ENCODE results near the gene RITA1.
A peak's percentile ranks its signal among the peaks of the same experiment; 100 is the strongest.
"Not testable (repeated sequence)": the region's sequence is repeated elsewhere in the genome, so short reads cannot be mapped to it uniquely, and the experiment has no call there.

The RITA1 gene

DNA sequence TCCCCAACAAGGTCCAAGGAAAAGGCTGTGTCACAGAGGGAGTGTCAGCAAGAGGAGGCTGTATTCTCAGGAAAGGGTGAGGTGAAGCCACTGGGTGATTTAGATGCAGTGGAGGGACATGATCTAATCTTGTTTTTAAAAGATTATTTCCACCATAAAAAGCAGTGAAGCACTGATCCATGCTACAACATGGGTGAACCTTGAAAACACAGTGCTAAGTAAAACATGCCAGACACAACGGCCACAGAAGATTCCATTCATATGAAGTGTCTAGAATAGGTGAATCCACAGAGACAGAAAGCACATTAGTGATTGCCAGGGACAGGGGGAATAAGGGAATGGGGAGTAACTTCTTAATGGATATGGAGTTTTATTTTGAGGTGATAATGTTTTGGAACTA is 12.8 kb downstream of the RITA1 start:
- Histone ChIP-seq H3K4me1 (peaks cover 13% of the 10 kb centered on the region), H4K20me1 (peaks cover 57% of the 10 kb centered on the region), H3K36me3 (no peaks in the 10 kb centered on the region), H3K4me2 (no peak overlapping the region), H3K4me3 (no peak overlapping the region), H3K27me3 (peaks cover 14% of the 10 kb centered on the region), H3K27ac (no peak overlapping the region), H3K9ac (no peak overlapping the region), H3K9me3 (no peaks in the 10 kb centered on the region)
- TF ChIP-seq Cebpa-rat (IDR thresholded peaks at IDR 0.05), result no peak

DNA sequence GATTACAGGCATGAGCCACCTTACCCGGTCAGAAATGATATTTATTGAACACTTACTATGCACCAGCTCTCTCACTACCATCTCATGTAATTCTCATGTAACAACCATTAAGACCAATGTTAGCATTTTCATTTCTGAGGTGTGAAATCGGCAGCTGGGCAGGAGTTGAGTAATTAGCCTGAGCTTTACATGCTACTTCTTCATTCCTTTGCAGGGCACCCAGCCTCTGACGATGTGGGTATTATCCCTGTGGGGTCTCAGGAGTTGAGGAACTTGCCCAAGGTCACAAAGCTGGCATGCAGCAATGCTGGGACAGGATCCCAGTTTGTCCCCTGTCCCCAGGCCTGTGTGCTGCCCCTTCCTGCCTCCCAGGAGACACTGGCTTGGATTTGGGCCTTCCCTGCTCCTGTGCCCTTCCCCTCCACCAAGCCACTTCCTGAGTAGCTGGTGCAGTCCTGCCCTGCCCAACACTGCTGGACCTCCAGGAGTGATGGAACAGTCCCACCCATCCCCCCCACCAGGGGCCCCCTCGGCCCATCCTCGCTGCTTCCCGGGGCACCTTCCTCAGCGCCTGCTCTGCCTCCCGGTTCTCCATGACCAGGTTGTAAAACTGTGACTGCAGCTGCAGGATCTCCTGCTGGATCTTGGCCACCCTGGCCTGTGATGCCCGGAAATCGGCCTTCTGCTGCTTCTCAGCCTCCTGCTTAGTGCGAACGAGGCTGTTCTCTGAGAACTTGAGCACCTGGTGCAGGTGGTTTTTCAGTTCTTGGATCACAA is 14.7 kb downstream of the RITA1 start:
- Histone ChIP-seq H3K36me3 (no peaks in the 10 kb centered on the region), H3K27ac (no peak overlapping the region), H4K20me1 (peaks cover 53% of the 10 kb centered on the region), H3K4me2 (no peak overlapping the region), H3K4me3 (no peak overlapping the region), H3K4me1 (no peaks in the 10 kb centered on the region), H3K9me3 (no peaks in the 10 kb centered on the region), H3K27me3 (peaks cover 28% of the 10 kb centered on the region), H3K9ac (no peak overlapping the region)
- no peak for TF ChIP-seq Cebpa-rat (IDR thresholded peaks at IDR 0.05)

DNA sequence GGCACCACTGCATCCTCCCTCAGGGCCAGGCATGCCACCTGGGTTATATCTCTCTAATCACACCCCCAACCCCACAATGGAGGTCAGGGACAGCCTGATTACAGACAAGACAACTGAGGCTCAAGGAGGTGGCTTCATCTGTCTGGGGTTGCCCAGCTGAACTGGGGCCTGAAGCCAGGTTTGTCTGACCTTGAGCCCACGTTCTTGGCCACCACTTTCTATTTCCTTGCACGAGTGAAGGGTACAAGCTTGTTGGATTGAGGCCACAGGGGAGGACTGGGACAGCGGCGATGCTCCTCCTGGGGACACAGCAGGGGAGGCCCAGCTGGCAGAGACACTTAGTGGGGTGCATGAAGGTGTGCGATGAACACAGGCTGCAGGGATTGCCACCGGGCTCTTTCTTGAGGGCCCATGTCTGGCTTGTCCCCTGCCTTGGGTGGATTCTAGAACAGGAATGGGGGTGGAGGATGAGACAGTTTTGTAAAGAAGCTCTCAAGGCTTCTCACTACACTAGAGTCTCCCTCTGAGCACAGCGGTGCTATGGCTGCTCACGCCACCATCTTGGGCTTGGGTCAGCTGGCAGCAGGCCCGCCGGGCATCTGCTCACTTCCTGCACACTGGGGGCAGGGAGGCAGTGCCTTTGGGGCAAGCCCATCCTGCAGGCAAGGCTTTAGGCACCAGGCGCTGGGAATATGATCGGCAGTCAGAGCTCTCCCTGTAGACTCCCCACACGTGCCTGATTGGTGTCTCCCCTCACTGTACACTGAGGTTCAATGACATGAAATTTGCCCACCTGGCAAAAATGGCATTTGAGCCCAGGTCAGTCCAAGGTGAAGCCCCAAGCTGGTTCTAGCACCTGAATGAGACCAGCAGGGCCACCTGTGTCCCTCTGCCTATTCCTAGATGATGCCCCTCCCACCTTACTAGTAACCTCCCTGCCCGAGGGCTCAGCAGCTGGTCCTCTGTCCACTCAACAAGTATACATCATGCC is 16.0 kb downstream of the RITA1 start:
- Histone ChIP-seq H3K9ac (no peak overlapping the region), H3K4me1 (peaks cover 4% of the 10 kb centered on the region), H3K4me2 (no peak overlapping the region), H3K9me3 (no peaks in the 10 kb centered on the region), H3K27me3 (peaks cover 34% of the 10 kb centered on the region), H3K4me3 (no peak overlapping the region), H3K36me3 (no peaks in the 10 kb centered on the region), H4K20me1 (peaks cover 45% of the 10 kb centered on the region; the same call in 1 of the 2 replicates), H3K27ac (no peak overlapping the region)
- TF ChIP-seq Cebpa-rat (IDR thresholded peaks at IDR 0.05), result no peak

DNA sequence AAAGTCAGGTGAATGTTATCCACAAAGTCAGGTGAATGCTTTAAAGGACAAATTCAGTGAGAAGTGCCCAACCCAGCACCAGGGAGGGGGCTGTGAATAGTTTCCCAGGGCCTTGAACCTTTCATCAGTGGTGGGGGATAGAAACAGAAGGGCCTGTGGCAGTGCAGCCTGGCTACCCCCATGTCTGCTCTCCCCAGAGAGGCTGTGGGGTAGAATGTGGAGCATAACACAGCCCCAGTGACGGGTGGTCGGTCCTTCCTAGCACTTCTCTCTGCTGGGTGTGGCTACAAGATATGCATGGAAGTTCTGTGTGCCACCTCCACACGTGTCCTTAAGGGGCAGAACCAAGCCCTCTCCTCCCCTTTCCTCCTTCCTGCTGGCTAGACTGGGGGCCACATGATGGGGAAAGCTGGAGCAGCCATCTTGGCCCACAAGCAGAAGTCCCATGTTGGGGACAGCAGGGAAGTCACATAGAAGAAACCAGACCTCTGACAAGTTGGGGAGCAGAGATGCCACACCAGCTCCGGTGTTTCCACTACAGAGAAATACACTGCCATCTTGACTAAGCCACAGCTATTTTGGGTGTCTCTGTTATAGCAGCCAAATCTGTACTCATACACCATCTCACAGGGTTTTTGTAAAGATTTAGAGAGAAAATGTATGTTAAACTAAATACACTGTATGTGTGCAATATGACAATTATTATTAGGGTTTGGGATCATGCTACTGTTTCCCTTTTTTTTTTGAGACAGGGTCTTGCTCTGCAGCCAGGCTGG is 17.0 kb downstream of the RITA1 start:
- no peaks in the 10 kb centered on the region for H3K36me3 ChIP-seq

DNA sequence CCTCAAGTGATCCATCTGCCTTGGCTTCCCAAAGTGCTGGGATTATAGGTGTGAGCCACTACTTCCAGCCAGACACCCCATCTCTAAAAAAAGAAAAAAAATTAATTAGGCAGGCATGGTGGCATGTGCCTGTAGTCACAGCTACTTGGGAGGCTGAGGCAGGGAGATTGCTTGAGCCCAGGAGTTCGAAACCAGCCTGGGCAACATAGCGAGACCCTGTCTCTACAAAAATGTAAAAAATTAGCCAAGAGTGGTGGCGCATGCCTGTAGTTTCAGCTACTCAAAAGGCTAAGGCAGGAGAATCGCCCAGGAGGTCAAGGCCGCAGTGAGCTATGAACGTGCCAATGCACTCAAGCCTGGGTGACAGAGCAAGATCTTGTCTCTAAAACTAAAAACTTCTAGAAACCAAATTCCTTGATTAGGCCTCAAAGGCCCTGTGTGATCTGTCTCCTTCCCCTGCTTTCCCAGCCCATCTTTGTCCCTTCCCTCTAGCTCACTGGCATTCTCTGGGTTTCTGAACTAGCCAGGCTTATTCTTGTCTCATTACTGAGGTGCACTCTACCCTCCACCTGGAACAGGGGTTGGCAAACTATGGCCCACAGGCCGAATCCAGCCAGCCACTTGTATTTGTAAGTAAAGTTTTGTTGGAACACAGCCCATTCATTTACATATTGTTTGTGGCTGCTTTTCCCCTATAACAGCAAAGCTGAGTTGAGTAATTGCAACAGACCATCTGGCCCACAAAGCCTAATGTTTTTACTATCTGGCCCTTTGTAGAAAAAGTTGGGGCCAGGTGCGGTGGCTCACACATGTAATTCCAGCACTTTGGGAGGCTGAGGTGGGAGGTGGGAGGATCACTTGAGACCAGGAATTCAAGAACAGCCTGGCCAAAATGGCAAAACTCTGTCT is 18.6 kb downstream of the RITA1 start:
- no peak overlapping the region for H3K4me2 ChIP-seq

More for the DNA sequence above, 17.0 kb downstream of the RITA1 start:
- Histone ChIP-seq H3K4me2 (no peak overlapping the region), H3K27me3 (peaks cover 44% of the 10 kb centered on the region), H3K9me3 (no peaks in the 10 kb centered on the region), H3K9ac (no peak overlapping the region), H4K20me1 (peaks cover 45% of the 10 kb centered on the region), H3K4me3 (no peak overlapping the region), H3K27ac (no peak overlapping the region), H3K4me1 (peaks cover 14% of the 10 kb centered on the region)
- no peak for TF ChIP-seq Cebpa-rat (IDR thresholded peaks at IDR 0.05)

DNA sequence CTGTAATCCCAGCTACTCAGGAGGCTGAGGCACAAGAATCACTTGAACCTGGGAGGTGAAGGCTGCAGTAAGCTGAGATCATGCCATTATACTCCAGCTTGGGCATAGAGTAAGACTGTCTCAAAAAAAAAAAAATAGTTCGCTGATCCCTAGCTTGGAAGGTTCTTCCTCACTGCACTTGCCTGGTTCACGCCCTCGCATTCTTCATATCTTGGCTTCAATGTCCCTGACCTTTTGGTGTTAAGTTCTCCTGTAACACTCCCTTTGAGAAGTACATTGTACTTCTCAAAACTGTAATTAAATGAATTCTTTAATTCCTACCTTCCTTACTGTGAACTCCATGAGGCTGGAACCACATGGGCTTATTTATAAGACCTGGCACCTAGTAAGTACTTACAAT is 19.3 kb downstream of the RITA1 start:
- no peak for TF ChIP-seq Cebpa-rat (IDR thresholded peaks at IDR 0.05)
- H3K9me3 ChIP-seq, result no peaks in the 10 kb centered on the region
- H3K27ac ChIP-seq, result no peak overlapping the region
- H3K4me1 ChIP-seq, result peaks cover 36% of the 10 kb centered on the region
- peaks cover 53% of the 10 kb centered on the region for H3K27me3 ChIP-seq
- H4K20me1 ChIP-seq, result peaks cover 57% of the 10 kb centered on the region
- H3K4me2 ChIP-seq, result no peak overlapping the region
- no peak overlapping the region for H3K4me3 ChIP-seq
- no peaks in the 10 kb centered on the region for H3K36me3 ChIP-seq
- no peak overlapping the region for H3K9ac ChIP-seq

More for the DNA sequence above, 18.6 kb downstream of the RITA1 start:
- Histone ChIP-seq H3K9me3 (no peaks in the 10 kb centered on the region), H3K9ac (no peak overlapping the region), H3K4me3 (no peak overlapping the region), H3K27me3 (peaks cover 47% of the 10 kb centered on the region), H4K20me1 (peaks cover 53% of the 10 kb centered on the region), H3K27ac (no peak overlapping the region), H3K36me3 (no peaks in the 10 kb centered on the region), H3K4me1 (peaks cover 29% of the 10 kb centered on the region)
- TF ChIP-seq Cebpa-rat (IDR thresholded peaks at IDR 0.05), result no peak

DNA sequence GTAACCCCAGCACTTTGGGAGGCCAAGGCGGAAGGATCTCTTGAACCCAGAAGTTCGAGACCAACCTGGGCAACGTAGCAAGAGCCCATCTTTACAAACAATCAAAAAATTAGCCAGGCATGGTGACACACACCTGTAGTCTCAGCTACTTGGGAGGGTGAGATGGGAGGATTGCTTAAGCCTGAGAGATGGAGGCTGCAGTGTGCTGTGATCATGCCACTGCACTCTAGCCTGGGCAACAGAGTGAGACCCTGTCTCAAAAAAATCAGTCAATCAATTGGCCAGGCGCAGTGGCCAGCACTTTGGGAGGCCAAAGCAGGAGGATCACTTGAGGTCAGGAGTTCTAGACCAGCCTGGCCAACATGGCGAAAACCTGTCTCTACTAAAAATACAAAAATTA is 21.3 kb downstream of the RITA1 start:
- H3K4me2 ChIP-seq, result peak overlapping the region; percentile 89
- not testable (repeated sequence) for H3K9me3 ChIP-seq, H3K9ac ChIP-seq, H3K27ac ChIP-seq, H3K4me3 ChIP-seq, H3K36me3 ChIP-seq
- H3K27me3 ChIP-seq, result peaks cover 64% of the 10 kb centered on the region
- peaks cover 42% of the 10 kb centered on the region for H3K4me1 ChIP-seq
- peaks cover 69% of the 10 kb centered on the region for H4K20me1 ChIP-seq

DNA sequence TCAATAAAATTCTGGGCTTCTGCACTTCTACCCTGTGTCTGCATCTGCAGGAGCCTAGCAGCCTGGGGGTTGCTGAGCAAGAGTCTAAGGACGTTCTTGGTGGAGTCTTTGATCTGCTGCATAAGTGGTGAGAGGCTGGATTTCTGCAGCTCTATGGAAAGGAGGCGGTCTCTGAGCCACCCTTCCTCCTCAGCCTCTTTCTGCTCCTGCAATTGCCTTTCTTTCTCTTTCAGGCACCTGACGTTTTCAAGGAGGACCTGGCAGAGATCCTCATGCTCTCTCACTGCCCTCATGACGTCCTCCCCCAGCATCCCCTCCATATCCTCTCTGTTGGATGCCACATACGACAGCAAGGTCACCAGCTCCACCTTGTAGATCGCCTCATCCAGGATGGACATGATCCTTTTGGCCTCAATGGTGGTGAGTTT is 22.1 kb downstream of the RITA1 start:
- Histone ChIP-seq H3K9ac (peak overlapping the region; percentile 13; the same call in 1 of the 2 replicates), H3K4me1 (peaks cover 42% of the 10 kb centered on the region), H3K36me3 (no peaks in the 10 kb centered on the region), H3K4me3 (no peak overlapping the region), H3K27me3 (peaks cover 68% of the 10 kb centered on the region), H3K4me2 (peak overlapping the region; percentile 89), H3K27ac (peak overlapping the region; percentile 72), H4K20me1 (peaks cover 68% of the 10 kb centered on the region), H3K9me3 (no peaks in the 10 kb centered on the region)
- no peak for TF ChIP-seq Cebpa-rat (IDR thresholded peaks at IDR 0.05)

Measured in BLaER1 (cell line).